GM19468 (cell line): Measurements from ENCODE around the gene AGXT2.
"Not testable (repeated sequence)": the region's sequence is repeated elsewhere in the genome, so short reads cannot be mapped to it uniquely, and the experiment has no call there.

Experiments used
- ATAC-seq: cut with Tn5 transposase; IDR thresholded peaks from one replicate; pipeline ENCODE4 v1.9.1; 2021; ENCODE audit warnings: mild to moderate bottlenecking, moderate library complexity, moderate number of reproducible peaks; ENCODE audit not compliant: unreplicated experiment; ENCODE audit errors: extremely low read depth

Gene AGXT2

GRCh38 chr5:35058374-35058788, 10.6 kb upstream of the AGXT2 start:
- ATAC-seq = peak; percentile 86

GRCh38 chr5:35056686-35057085, 8.9 kb upstream of the AGXT2 start:
- no peak for ATAC-seq

- ATAC-seq = no peak
Measured at GRCh38 chr5:35052838-35053237, 5.1 kb upstream of the AGXT2 start.

GRCh38 chr5:35050541-35051126, 2.9 kb upstream of the AGXT2 start:
- ATAC-seq = no peak

GRCh38 chr5:35048910-35049309, 1.2 kb upstream of the AGXT2 start:
- no peak for ATAC-seq

- no peak for ATAC-seq
Measured at GRCh38 chr5:35046774-35047173, 975 bp downstream of the AGXT2 start.

- no peak for ATAC-seq
Measured at GRCh38 chr5:35045280-35045679, 2.5 kb downstream of the AGXT2 start.

- no peak for ATAC-seq
Measured at GRCh38 chr5:35044649-35045048, 3.1 kb downstream of the AGXT2 start.

GRCh38 chr5:35042781-35043180, 5.0 kb downstream of the AGXT2 start:
- no peak for ATAC-seq

- no peak for ATAC-seq
Measured at GRCh38 chr5:35041261-35041660, 6.5 kb downstream of the AGXT2 start.

- ATAC-seq = no peak
Measured at GRCh38 chr5:35038891-35039290, 8.9 kb downstream of the AGXT2 start.

- no peak for ATAC-seq
Measured at GRCh38 chr5:35036536-35036935, 11.2 kb downstream of the AGXT2 start.

- ATAC-seq = not testable (repeated sequence)
Measured at GRCh38 chr5:35035929-35036328, 11.8 kb downstream of the AGXT2 start.

GRCh38 chr5:35035271-35035670, 12.5 kb downstream of the AGXT2 start:
- ATAC-seq = no peak

GRCh38 chr5:35032356-35032755, 15.4 kb downstream of the AGXT2 start:
- ATAC-seq = no peak

- no peak for ATAC-seq
Measured at GRCh38 chr5:35031276-35031675, 16.5 kb downstream of the AGXT2 start.

- no peak for ATAC-seq
Measured at GRCh38 chr5:35030426-35031100, 17.2 kb downstream of the AGXT2 start.

- ATAC-seq = no peak
Measured at GRCh38 chr5:35029333-35029732, 18.4 kb downstream of the AGXT2 start.

GRCh38 chr5:35026941-35027340, 20.8 kb downstream of the AGXT2 start:
- no peak for ATAC-seq

GRCh38 chr5:35026280-35026840, 21.4 kb downstream of the AGXT2 start:
- ATAC-seq = no peak

- ATAC-seq = no peak
Measured at GRCh38 chr5:35024911-35025510, 22.7 kb downstream of the AGXT2 start.
